ENCODE results near the gene FBXL17. TPM values are rescaled to one million over a fixed set of nuclear protein-coding genes. Genes with fewer than 3 reads are reported as not detected.
A peak's percentile ranks its signal among the peaks of the same experiment; 100 is the strongest.

Gene FBXL17
- total and polyA plus RNA-seq, 9 of the 15 experiments (the other 6 are each of a cell fraction or from before 2014, with no cell fraction given), result 0.32 to 5.4 (median 1.8) TPM

DNA sequence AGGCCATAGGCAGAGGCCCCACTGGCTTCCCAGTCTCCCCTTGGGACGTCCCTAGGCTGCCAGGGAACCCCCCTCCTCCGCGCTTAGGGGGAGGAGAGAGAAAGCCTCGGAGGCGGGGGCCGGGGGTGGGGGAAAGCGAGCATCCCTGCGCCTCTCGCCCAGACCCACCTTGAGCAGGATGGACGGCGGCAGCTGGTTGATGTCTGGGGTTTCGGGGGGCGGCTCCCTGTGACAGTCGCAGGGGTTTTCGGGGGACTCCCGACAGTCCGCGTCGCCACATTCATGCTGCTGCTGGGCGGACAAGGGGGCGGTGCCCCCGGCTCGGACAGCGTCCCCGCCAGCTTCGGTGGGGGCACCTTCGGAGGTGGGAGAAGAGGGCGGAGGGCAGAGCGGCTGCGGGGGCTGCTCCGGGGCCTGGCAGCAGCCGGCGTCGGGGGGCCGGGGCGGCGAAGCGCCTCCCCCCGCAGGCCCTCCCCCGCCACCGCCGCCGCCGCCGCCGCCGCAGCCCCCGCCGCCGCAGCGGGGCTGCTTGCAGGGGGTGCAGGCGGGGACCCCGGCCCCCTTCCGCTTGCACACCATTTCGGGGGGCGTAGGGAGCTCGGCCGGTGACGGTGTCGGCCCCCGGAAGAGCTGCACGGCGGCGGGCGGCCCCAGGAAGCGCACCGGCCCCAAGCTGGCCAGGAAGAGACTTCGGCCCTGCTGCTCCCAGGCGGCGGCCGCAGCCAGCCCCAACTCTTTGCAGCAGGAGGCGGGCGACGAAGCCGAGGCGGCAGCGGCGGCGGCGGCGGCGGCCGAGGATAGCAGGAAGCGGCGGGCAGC lies 1.2 kb downstream of the FBXL17 start (continued):
- TF ChIP-seq, protein P1, sequence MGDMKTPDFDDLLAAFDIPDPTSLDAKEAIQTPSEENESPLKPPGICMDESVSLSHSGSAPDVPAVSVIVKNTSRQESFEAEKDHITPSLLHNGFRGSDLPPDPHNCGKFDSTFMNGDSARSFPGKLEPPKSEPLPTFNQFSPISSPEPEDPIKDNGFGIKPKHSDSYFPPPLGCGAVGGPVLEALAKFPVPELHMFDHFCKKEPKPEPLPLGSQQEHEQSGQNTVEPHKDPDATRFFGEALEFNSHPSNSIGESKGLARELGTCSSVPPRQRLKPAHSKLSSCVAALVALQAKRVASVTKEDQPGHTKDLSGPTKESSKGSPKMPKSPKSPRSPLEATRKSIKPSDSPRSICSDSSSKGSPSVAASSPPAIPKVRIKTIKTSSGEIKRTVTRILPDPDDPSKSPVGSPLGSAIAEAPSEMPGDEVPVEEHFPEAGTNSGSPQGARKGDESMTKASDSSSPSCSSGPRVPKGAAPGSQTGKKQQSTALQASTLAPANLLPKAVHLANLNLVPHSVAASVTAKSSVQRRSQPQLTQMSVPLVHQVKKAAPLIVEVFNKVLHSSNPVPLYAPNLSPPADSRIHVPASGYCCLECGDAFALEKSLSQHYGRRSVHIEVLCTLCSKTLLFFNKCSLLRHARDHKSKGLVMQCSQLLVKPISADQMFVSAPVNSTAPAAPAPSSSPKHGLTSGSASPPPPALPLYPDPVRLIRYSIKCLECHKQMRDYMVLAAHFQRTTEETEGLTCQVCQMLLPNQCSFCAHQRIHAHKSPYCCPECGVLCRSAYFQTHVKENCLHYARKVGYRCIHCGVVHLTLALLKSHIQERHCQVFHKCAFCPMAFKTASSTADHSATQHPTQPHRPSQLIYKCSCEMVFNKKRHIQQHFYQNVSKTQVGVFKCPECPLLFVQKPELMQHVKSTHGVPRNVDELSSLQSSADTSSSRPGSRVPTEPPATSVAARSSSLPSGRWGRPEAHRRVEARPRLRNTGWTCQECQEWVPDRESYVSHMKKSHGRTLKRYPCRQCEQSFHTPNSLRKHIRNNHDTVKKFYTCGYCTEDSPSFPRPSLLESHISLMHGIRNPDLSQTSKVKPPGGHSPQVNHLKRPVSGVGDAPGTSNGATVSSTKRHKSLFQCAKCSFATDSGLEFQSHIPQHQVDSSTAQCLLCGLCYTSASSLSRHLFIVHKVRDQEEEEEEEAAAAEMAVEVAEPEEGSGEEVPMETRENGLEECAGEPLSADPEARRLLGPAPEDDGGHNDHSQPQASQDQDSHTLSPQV (IDR thresholded peaks at IDR 0.05), result no peak
- no peak for TF ChIP-seq SMC3 (conservative IDR thresholded peaks at IDR 0.05; ENCODE audit: insufficient read depth, low read depth, low read length)
- peak; percentile 81; the same call in 1 of the 2 replicates for TF ChIP-seq FOXP1 (CRISPR knock-in tag; IDR thresholded peaks at IDR 0.05)
- 0 out of 2 replicates have a peak, but pooled peaks have one; percentile 24 for TF ChIP-seq E2F3 (CRISPR knock-in tag; IDR thresholded peaks at IDR 0.05)
- TF ChIP-seq CEBPG (CRISPR knock-in tag; IDR thresholded peaks at IDR 0.05), result no peak
- no peak for TF ChIP-seq CEBPG (tag; conservative IDR thresholded peaks at IDR 0.05 in 1 of 2, IDR thresholded peaks at IDR 0.05 in 1 of 2)
- no peak for TF ChIP-seq ZNF780A (CRISPR knock-in tag; IDR thresholded peaks at IDR 0.05)
- peak; percentile 36; the same call in 1 of the 2 replicates for TF ChIP-seq EGR1 (conservative IDR thresholded peaks at IDR 0.05)
- TF ChIP-seq, protein P2, sequence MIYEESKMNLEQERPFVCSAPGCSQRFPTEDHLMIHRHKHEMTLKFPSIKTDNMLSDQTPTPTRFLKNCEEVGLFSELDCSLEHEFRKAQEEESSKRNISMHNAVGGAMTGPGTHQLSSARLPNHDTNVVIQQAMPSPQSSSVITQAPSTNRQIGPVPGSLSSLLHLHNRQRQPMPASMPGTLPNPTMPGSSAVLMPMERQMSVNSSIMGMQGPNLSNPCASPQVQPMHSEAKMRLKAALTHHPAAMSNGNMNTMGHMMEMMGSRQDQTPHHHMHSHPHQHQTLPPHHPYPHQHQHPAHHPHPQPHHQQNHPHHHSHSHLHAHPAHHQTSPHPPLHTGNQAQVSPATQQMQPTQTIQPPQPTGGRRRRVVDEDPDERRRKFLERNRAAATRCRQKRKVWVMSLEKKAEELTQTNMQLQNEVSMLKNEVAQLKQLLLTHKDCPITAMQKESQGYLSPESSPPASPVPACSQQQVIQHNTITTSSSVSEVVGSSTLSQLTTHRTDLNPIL (CRISPR knock-in tag; IDR thresholded peaks at IDR 0.05), result no peak
- TF ChIP-seq ZNF347 (CRISPR knock-in tag; IDR thresholded peaks at IDR 0.05; ENCODE audit: low read depth), result no peak
- TF ChIP-seq MCM7 (IDR thresholded peaks at IDR 0.05), result no peak
- TF ChIP-seq SRSF3 (IDR thresholded peaks at IDR 0.05; ENCODE audit: insufficient read depth, low read length), result no peak
- TF ChIP-seq, protein P3, sequence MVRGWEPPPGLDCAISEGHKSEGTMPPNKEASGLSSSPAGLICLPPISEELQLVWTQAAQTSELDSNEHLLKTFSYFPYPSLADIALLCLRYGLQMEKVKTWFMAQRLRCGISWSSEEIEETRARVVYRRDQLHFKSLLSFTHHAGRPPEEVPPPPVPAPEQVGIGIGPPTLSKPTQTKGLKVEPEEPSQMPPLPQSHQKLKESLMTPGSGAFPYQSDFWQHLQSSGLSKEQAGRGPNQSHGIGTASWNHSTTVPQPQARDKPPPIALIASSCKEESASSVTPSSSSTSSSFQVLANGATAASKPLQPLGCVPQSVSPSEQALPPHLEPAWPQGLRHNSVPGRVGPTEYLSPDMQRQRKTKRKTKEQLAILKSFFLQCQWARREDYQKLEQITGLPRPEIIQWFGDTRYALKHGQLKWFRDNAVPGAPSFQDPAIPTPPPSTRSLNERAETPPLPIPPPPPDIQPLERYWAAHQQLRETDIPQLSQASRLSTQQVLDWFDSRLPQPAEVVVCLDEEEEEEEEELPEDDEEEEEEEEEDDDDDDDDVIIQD (CRISPR knock-in tag; IDR thresholded peaks at IDR 0.05), result no peak
- TF ChIP-seq, protein P4, sequence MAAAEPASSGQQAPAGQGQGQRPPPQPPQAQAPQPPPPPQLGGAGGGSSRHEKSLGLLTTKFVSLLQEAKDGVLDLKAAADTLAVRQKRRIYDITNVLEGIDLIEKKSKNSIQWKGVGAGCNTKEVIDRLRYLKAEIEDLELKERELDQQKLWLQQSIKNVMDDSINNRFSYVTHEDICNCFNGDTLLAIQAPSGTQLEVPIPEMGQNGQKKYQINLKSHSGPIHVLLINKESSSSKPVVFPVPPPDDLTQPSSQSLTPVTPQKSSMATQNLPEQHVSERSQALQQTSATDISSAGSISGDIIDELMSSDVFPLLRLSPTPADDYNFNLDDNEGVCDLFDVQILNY (CRISPR knock-in tag; IDR thresholded peaks at IDR 0.05), result no peak
- peak; percentile 79 for TF ChIP-seq ELF1 (tag; IDR thresholded peaks at IDR 0.05)
- TF ChIP-seq, protein P5, sequence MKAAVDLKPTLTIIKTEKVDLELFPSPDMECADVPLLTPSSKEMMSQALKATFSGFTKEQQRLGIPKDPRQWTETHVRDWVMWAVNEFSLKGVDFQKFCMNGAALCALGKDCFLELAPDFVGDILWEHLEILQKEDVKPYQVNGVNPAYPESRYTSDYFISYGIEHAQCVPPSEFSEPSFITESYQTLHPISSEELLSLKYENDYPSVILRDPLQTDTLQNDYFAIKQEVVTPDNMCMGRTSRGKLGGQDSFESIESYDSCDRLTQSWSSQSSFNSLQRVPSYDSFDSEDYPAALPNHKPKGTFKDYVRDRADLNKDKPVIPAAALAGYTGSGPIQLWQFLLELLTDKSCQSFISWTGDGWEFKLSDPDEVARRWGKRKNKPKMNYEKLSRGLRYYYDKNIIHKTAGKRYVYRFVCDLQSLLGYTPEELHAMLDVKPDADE (conservative IDR thresholded peaks at IDR 0.05; ENCODE audit: control insufficient read depth, low read depth, low read length), result 0 out of 2 replicates have a peak, but pooled peaks have one; percentile 42

All from K562 (cell line).